Type B pancreatic cell (in vitro differentiated cells): ENCODE results near the gene SAXO1. TPM values are rescaled to one million over a fixed set of nuclear protein-coding genes. Genes with fewer than 3 reads are reported as not detected.
A peak's percentile ranks its signal among the peaks of the same experiment; 100 is the strongest.
"Not testable (repeated sequence)": the region's sequence is repeated elsewhere in the genome, so short reads cannot be mapped to it uniquely, and the experiment has no call there.

ENCODE experiments used
- DNase-seq: peaks from one replicate; pipeline ENCODE4 v3.0.0; 2021; ENCODE audit warnings: mixed read lengths; ENCODE audit not compliant: unreplicated experiment; ENCODE audit errors: extremely low spot score
- H3K27ac Mint-ChIP-seq: 2 replicates; pipeline ENCODE4 v1.8.0; 2021; ENCODE audit warnings: mild to moderate bottlenecking, mixed read lengths
- H3K27me3 Mint-ChIP-seq: 2 replicates; pipeline ENCODE4 v1.8.0; 2021; ENCODE audit warnings: mixed read lengths
- H3K36me3 Mint-ChIP-seq: 2 replicates; pipeline ENCODE4 v1.8.0; 2021; ENCODE audit warnings: mixed read lengths
- H3K4me1 Mint-ChIP-seq: one replicate; pipeline ENCODE4 v1.8.0; 2021; ENCODE audit warnings: mixed read lengths; ENCODE audit not compliant: unreplicated experiment
- H3K4me3 Mint-ChIP-seq: 2 replicates; pipeline ENCODE4 v1.8.0; 2021; ENCODE audit warnings: mild to moderate bottlenecking, mixed read lengths
- H3K9me3 Mint-ChIP-seq: 2 replicates; pipeline ENCODE4 v1.8.0; 2021; ENCODE audit warnings: mixed read lengths
- CTCF ChIP-seq: fragments of 200-600 bp; sonication (generic); conservative IDR thresholded peaks from 2 replicates; pipeline ENCODE4 v1.5.0; 2021; ENCODE audit warnings: antibody characterized with exemption, mild to moderate bottlenecking
- total RNA-seq: library from RNA; stranded (reverse); gene quantifications from 2 replicates; pipeline ENCODE4 v1.2.1, GENCODE V29; 2021; ENCODE audit warnings: low replicate concordance

The SAXO1 gene
- total RNA-seq, 1 donor from 2014 or later: not detected

- H3K4me1 Mint-ChIP-seq: peaks cover 15% of the 10 kb centered on the region
- H3K9me3 Mint-ChIP-seq: peaks cover 3% of the 10 kb centered on the region
- H3K36me3 Mint-ChIP-seq: no peaks in the 10 kb centered on the region
- no peaks in the 10 kb centered on the region for H3K27me3 Mint-ChIP-seq
- H3K4me3 Mint-ChIP-seq: no peak overlapping the region
- no peak overlapping the region for H3K27ac Mint-ChIP-seq
- TF ChIP-seq CTCF: no peak
- DNase-seq: no peak
Measured at GRCh38 chr9:18997151-18997550, 35.9 kb downstream of the SAXO1 start.

- H3K4me1 Mint-ChIP-seq: peaks cover 15% of the 10 kb centered on the region
- no peak for DNase-seq
- no peaks in the 10 kb centered on the region for H3K27me3 Mint-ChIP-seq
- peaks cover 3% of the 10 kb centered on the region for H3K9me3 Mint-ChIP-seq
- no peak for TF ChIP-seq CTCF
- no peaks in the 10 kb centered on the region for H3K36me3 Mint-ChIP-seq
- H3K27ac Mint-ChIP-seq: no peak overlapping the region
- no peak overlapping the region for H3K4me3 Mint-ChIP-seq
Measured at GRCh38 chr9:18996211-18996610, 36.8 kb downstream of the SAXO1 start.

GRCh38 chr9:18994263-18994916 lies 38.6 kb downstream of the SAXO1 start:
- H3K27ac Mint-ChIP-seq: no peak overlapping the region

GRCh38 chr9:18991197-18991596 lies 41.8 kb downstream of the SAXO1 start:
- H3K27me3 Mint-ChIP-seq, H3K4me3 Mint-ChIP-seq, H3K36me3 Mint-ChIP-seq, DNase-seq, H3K27ac Mint-ChIP-seq, H3K9me3 Mint-ChIP-seq: not testable (repeated sequence)
- H3K4me1 Mint-ChIP-seq: peaks cover 19% of the 10 kb centered on the region

More at GRCh38 chr9:18994263-18994916, 38.6 kb downstream of the SAXO1 start:
- Mint-ChIP-seq H3K9me3 (peaks cover 3% of the 10 kb centered on the region), H3K36me3 (no peaks in the 10 kb centered on the region), H3K4me1 (peaks cover 15% of the 10 kb centered on the region), H3K27me3 (no peaks in the 10 kb centered on the region), H3K4me3 (peak overlapping the region; percentile 28)
- TF ChIP-seq CTCF: no peak
- no peak for DNase-seq

- no peak overlapping the region for H3K4me3 Mint-ChIP-seq
- no peak for TF ChIP-seq CTCF
- H3K9me3 Mint-ChIP-seq: peaks cover 3% of the 10 kb centered on the region
- no peaks in the 10 kb centered on the region for H3K36me3 Mint-ChIP-seq
- no peak overlapping the region for H3K27ac Mint-ChIP-seq
- no peak for DNase-seq
- H3K4me1 Mint-ChIP-seq: peaks cover 26% of the 10 kb centered on the region
- no peaks in the 10 kb centered on the region for H3K27me3 Mint-ChIP-seq
Measured at GRCh38 chr9:18990494-18990893, 42.5 kb downstream of the SAXO1 start.

GRCh38 chr9:18989865-18990264 lies 43.1 kb downstream of the SAXO1 start:
- Mint-ChIP-seq H3K9me3 (peaks cover 3% of the 10 kb centered on the region), H3K4me1 (peaks cover 23% of the 10 kb centered on the region), H3K27me3 (no peaks in the 10 kb centered on the region), H3K4me3 (no peak overlapping the region), H3K27ac (no peak overlapping the region), H3K36me3 (no peaks in the 10 kb centered on the region)
- DNase-seq: no peak
- TF ChIP-seq CTCF: no peak
